ENCODE results near the gene MGAT1.
A peak's percentile ranks its signal among the peaks of the same experiment; 100 is the strongest.

MGAT1 gene

GRCh38 chr5:180820788-180821321, 18.2 kb upstream of the MGAT1 start:
- Histone ChIP-seq H3K27me3 (replicated peaks) (no peaks in the 10 kb centered on the region), H3K4me3 (ENCODE audit: low read depth, low read length) (no peak overlapping the region), H3K27ac (no peak overlapping the region), H3K36me3 (replicated peaks) (no peaks in the 10 kb centered on the region)
- TF ChIP-seq, protein P1, sequence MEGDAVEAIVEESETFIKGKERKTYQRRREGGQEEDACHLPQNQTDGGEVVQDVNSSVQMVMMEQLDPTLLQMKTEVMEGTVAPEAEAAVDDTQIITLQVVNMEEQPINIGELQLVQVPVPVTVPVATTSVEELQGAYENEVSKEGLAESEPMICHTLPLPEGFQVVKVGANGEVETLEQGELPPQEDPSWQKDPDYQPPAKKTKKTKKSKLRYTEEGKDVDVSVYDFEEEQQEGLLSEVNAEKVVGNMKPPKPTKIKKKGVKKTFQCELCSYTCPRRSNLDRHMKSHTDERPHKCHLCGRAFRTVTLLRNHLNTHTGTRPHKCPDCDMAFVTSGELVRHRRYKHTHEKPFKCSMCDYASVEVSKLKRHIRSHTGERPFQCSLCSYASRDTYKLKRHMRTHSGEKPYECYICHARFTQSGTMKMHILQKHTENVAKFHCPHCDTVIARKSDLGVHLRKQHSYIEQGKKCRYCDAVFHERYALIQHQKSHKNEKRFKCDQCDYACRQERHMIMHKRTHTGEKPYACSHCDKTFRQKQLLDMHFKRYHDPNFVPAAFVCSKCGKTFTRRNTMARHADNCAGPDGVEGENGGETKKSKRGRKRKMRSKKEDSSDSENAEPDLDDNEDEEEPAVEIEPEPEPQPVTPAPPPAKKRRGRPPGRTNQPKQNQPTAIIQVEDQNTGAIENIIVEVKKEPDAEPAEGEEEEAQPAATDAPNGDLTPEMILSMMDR (IDR thresholded peaks at IDR 0.05; ENCODE audit: low read depth, low read length, missing control alignments), result no peak
- in situ Hi-C loops (cut with HindIII; ENCODE audit: low pct_ligation_motif_present, low sequenced_read_pairs), result no loop called here
- no peak for DNase-seq

DNA sequence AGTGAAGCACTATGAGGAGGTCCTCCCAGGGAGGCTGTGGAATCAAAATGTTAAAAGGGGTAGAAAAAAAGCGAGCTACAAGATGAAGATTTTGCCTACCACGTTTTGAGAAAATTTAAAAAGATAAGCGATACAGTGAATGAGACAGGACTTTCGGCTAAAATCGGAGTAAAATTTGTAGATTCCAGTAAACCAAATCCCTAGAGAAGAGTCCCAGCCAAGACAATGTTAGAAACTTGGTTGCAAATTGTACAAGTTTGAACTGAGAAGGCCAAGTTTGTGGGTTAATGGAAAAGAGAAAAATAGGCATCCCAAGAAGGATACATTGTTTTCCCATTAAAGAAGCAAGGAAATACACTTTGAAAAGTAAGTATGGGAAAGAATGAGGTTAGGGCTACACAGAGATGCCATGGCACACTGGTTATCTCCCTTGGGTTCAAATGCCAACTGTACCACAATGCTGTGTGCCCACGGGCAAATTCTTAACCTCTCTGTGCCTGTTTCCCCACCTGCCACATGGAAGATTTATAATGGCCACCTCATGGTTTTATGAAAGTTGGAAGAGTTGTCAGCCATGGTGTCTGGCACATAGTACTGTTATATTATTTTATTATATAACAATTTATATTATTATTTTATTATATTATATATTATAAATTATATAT, 16.2 kb upstream of the MGAT1 start:
- H3K27ac ChIP-seq, result no peak overlapping the region
- no peak overlapping the region for H3K4me3 ChIP-seq (ENCODE audit: low read depth, low read length)
- DNase-seq, result no peak
- no peaks in the 10 kb centered on the region for H3K27me3 ChIP-seq (replicated peaks)
- H3K36me3 ChIP-seq (replicated peaks), result no peaks in the 10 kb centered on the region
- TF ChIP-seq, protein P1 (IDR thresholded peaks at IDR 0.05; ENCODE audit: low read depth, low read length, missing control alignments), result no peak
- in situ Hi-C loops (cut with HindIII; ENCODE audit: low pct_ligation_motif_present, low sequenced_read_pairs), result no loop called here

GRCh38 chr5:180817893-180818674, 15.5 kb upstream of the MGAT1 start:
- Histone ChIP-seq H3K27ac (no peak overlapping the region), H3K4me3 (ENCODE audit: low read depth, low read length) (no peak overlapping the region), H3K27me3 (replicated peaks) (no peaks in the 10 kb centered on the region), H3K36me3 (replicated peaks) (no peaks in the 10 kb centered on the region)
- in situ Hi-C loops (cut with HindIII; ENCODE audit: low pct_ligation_motif_present, low sequenced_read_pairs), result no loop called here
- TF ChIP-seq, protein P1 (IDR thresholded peaks at IDR 0.05; ENCODE audit: low read depth, low read length, missing control alignments), result no peak
- DNase-seq, result no peak

DNA sequence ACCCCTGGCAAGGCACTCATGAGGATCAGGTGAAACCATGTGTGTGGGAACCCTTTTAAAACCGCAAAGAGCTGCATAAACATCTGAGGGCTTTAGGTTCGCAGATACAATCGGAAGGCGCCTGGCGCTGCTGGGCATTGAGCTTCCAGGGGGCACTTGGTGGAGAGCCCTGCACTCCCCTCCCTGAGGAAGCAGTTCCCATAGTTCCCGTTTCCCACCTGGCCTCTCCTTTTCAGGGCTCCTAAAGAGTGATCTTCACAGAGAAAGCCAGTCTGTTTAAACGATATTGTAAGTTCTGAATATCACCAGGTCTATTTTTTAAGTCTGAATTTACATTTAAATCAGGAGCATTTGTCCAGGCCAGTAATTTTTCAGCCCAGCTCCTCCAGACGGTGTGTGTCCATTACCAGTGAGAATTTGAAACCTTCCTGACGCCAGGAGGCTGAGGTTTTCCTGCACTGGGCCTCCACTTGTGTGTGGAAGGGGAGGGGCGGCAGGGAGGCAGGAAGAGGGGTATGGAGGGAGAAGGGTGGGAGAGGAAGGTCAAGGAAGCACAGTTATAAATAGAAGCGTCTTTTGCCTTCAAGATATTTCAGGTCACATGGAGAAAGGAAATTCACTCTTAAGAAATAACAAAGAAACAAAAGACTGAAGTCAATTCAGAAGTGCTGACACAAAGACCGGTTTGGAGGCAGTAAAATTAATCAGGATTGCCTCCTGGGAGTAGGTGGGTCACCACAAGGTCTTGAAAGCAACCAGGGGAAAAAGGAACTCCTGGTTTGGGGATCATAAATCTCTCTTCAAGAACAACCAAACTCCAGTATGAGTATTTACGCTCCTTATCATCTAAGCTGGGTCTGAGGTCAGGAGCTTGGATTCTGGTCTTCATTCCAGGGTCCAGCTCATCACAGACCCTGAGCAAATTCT, 14.3 kb upstream of the MGAT1 start:
- Histone ChIP-seq H3K27me3 (replicated peaks) (no peaks in the 10 kb centered on the region), H3K4me3 (ENCODE audit: low read depth, low read length) (no peak overlapping the region), H3K36me3 (replicated peaks) (no peaks in the 10 kb centered on the region), H3K27ac (no peak overlapping the region)
- DNase-seq, result peak; percentile 27
- in situ Hi-C loops (cut with HindIII; ENCODE audit: low pct_ligation_motif_present, low sequenced_read_pairs), result no loop called here
- TF ChIP-seq, protein P1 (IDR thresholded peaks at IDR 0.05; ENCODE audit: low read depth, low read length, missing control alignments), result peak; percentile 11

DNA sequence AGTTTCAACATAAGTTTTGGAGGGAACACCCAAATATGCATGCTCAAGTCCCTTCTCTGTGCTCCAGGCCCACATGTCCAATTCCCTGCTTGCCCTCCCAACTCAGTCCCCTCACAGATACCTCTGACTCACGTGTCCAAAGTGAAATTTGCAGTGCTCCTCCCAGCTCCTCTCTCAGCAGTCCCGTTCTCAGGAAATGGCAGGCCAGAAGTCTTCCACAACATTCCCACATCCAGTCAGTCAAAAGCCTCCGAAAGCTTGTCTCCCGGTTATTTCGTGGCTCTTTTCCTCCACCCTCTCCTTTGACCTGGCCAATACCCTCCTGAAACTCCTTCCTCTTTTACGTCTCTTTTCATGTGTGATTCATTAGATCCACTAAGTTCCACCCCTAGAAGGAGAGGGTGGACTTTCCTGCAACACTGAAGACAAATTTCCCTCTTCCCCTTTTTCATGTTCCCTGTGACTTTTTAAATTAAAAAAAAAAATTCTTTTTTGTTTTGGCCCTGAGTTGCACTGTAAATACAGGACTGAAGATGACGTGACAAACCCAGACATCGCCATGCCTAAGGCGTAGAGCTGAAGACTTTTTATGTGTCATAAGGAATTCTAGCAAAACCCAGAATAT, 12.8 kb upstream of the MGAT1 start:
- no peak overlapping the region for H3K27ac ChIP-seq
- TF ChIP-seq, protein P1 (IDR thresholded peaks at IDR 0.05; ENCODE audit: low read depth, low read length, missing control alignments), result no peak

More for the DNA sequence above, 12.8 kb upstream of the MGAT1 start:
- DNase-seq, result no peak
- in situ Hi-C loops (cut with HindIII; ENCODE audit: low pct_ligation_motif_present, low sequenced_read_pairs), result no loop called here
- Histone ChIP-seq H3K4me3 (ENCODE audit: low read depth, low read length) (no peak overlapping the region), H3K36me3 (replicated peaks) (no peaks in the 10 kb centered on the region), H3K27me3 (replicated peaks) (no peaks in the 10 kb centered on the region)
